GM13976 (cell line): Measurements from ENCODE around the gene UMAD1.

Experiments
- DNase-seq: peaks from one replicate; pipeline ENCODE4 v3.0.0; 2012; ENCODE audit warnings: low spot score
- in situ Hi-C: fragments of 300-500 bp; cut with MboI; formaldehyde crosslinking; loops from one replicate; pipeline ENCODE4 v1.12.0; 2022; ENCODE audit warnings: low sequenced_read_pairs, mixed read lengths, inconsistent platforms; ENCODE audit not compliant: unreplicated experiment
- TF ChIP-seq, protein P1 (sequence below): IDR thresholded peaks from 2 replicates; pipeline ENCODE4 v1.5.1; 2012; ENCODE audit warnings: borderline replicate concordance, mild to moderate bottlenecking; ENCODE audit not compliant: insufficient read depth; ENCODE audit errors: extremely low read depth, missing control alignments, control extremely low read depth

The UMAD1 gene

DNA sequence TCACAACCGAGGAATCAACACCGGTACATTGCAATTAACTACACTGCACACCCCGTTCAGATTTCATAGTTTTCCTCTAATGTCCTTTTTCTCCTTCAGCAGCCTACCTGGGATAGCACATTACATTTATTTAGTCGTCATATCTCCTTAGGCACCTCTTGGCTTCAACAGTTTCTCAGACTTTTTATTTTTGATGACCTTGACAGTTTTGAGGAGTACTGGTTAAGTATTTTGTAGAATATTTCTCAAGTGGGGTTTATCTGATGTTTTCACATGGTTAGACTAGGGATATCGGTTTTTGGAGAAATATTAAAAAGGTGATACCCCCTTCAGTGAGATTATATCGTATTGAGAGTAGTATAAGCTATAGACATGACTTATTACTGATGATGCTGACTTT, 241.0 kb downstream of the UMAD1 start:
- TF ChIP-seq, protein P1, sequence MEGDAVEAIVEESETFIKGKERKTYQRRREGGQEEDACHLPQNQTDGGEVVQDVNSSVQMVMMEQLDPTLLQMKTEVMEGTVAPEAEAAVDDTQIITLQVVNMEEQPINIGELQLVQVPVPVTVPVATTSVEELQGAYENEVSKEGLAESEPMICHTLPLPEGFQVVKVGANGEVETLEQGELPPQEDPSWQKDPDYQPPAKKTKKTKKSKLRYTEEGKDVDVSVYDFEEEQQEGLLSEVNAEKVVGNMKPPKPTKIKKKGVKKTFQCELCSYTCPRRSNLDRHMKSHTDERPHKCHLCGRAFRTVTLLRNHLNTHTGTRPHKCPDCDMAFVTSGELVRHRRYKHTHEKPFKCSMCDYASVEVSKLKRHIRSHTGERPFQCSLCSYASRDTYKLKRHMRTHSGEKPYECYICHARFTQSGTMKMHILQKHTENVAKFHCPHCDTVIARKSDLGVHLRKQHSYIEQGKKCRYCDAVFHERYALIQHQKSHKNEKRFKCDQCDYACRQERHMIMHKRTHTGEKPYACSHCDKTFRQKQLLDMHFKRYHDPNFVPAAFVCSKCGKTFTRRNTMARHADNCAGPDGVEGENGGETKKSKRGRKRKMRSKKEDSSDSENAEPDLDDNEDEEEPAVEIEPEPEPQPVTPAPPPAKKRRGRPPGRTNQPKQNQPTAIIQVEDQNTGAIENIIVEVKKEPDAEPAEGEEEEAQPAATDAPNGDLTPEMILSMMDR = no peak
- in situ Hi-C loops = no loop called here
- DNase-seq = no peak

DNA sequence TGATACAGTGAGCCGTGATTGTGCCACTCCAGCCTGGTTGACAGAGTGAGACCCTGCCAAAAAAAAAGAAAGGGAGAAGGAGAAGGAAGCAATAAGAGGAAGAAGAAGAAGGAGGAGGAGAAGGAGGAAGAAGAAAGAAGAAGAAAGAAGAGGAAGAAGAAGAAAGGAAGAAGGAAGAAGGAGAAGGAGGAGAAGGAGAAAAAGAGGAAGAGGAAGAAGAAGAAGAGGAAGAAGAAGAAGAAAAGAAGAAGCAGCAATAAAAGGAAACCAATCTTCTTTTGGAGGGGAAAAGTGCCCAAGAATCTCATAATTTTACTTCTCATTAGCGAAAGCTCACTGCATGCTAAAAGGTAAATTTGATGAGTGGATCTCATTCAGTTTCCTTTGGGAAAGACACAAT, 242.3 kb downstream of the UMAD1 start:
- in situ Hi-C loops = no loop called here
- TF ChIP-seq, protein P1 = no peak
- no peak for DNase-seq

DNA sequence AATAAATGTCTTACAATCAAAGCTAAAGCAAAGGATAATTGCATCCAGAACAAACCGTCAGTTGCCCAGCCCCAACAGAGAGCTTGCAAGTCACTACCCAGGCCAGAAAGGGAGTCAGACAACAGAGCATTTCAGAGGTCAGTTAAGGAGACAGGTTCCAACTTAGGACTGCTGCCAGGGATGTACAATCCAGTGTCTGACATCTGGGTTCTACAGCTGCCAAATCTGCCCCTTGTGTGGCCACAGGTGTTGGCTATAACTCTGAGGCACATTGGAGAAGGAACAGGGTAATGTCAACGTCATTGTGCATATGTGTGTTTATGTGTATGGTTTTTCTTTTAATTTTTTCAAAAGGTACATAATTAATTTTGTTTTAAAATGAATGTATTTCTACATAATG, 242.8 kb downstream of the UMAD1 start:
- no peak for DNase-seq
- in situ Hi-C loops = no loop called here

DNA sequence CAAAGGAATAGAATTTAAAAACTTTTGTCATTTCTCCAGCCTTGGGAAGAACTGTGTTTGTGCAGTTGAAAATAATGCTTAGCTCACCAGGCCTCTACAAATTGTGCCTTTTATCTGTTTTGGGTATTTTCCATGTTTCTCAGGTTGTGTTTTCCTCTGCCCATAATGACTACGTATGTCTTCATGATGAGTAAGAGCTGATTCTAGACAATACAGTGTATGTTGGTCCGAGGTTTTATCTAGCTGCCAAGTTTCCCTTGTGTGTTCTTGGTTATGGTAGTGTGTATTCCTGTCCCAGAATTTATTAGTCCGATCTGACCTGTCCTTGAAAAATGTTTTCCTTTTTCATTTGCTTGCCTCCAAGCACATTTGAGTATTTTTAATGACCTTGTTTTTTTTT, 244.3 kb downstream of the UMAD1 start:
- TF ChIP-seq, protein P1 = no peak
- in situ Hi-C loops = no loop called here
- no peak for DNase-seq

More for the DNA sequence above, 242.8 kb downstream of the UMAD1 start:
- TF ChIP-seq, protein P1 = no peak

DNA sequence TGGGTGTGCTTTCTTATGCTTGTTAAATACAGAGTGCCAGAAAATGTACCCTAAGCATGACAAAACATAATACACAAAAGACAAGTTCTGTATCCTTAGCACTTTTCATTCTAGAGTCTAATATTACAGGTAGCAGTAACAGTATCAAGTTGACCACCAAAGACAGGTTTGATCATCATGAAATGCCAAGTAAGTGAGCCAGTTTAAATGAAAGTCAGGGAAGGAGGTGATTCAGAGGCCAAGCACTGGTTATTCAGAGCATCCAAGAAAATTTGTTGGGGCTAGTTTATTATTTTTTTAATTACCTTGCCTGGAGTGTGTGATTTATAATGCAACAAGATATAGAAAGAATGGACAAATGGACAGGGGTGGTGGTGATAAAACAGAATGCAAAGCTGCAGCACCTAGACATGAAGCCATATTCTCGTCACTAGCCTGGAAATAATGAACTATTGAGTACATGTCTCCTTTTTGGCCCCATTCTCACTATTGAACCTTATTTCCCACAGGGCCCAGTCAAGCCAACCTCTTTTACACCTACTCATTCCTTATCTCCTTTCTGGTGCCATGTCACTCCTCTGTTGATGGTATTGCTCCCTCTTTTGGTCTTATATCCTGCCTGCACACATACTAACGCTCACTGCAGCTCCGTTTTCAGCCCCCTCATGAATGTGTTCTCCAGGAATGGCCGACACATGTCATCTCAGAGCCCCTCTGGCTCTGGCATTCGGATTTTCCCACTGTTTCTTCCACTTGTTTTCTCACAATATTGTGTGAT, 249.4 kb downstream of the UMAD1 start:
- no peak for DNase-seq
- in situ Hi-C loops = no loop called here
- TF ChIP-seq, protein P1 = no peak

DNA sequence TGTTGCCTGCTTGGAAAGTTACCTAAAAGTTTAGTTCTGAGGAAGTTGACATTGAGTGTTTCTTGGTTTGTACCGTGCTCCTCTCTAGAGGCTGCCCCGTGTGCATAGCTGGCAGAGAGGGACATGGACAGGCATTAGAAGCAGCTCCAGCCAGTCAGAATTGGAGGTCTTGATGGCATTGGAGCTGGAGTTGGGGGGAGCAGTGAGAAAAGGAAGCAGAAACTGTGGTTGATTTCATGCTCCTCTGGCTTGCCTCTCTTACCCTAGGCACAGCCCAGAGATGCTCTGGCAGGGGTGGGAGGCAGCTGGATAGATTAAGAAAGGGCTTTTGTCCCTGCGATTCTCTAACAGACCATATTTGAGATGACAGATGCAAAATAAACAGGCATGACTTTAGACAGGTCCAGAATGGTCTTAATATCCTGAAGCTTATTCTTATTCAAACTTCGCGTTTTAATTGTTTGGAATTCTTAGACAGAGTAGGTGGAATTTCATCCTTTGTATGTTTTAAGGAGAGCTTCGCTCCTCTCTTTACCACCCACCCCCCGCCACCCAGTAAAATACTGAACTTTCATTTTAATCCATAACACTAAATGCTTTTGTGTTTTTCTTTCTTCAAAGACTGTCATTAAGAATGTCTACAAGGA, 254.6 kb downstream of the UMAD1 start:
- in situ Hi-C loops = no loop called here
- DNase-seq = no peak
- TF ChIP-seq, protein P1 = no peak
